Left lung (tissue), 10 donors: ENCODE results near the gene ACOT7. TPM values are rescaled to one million over a fixed set of nuclear protein-coding genes. Genes with fewer than 3 reads are reported as not detected.
"Not testable (repeated sequence)": the region's sequence is repeated elsewhere in the genome, so short reads cannot be mapped to it uniquely, and the experiment has no call there.

Experiments
- ATAC-seq: fragments of 200-7000 bp; cut with Tn5 transposase; one replicate; pipeline ENCODE4 v1.9.1; 2020; ENCODE audit warnings: moderate library complexity
- DNase-seq, 4 donors: peaks; one replicate each; pipeline ENCODE4 v3.0.0-alpha.2; 2013 to 2020
- H3K27ac ChIP-seq, 2 donors: fragments of 200-600 bp; sonication (generic) in 1 of 2; one replicate each; pipeline versions ENCODE4 v1.5.0 to v1.8.0; 2020 to 2021
- H3K27me3 ChIP-seq, 2 donors: fragments of 200-600 bp; sonication (generic) in 1 of 2; one replicate each; pipeline versions ENCODE4 v1.5.0 to v1.8.0; 2020 to 2021
- H3K36me3 ChIP-seq, 2 donors: fragments of 200-600 bp; sonication (generic) in 1 of 2; one replicate each; pipeline versions ENCODE4 v1.5.0 to v1.8.0; 2020 to 2021
- H3K4me1 ChIP-seq, 2 donors: fragments of 200-600 bp; one replicate each; pipeline ENCODE4 v1.8.0; 2021
- H3K4me3 ChIP-seq, 2 donors: fragments of 200-600 bp; sonication (generic) in 1 of 2; one replicate each; pipeline versions ENCODE4 v1.5.0 to v1.8.0; 2020 to 2021; ENCODE audit warnings: mild to moderate bottlenecking in 1 of 2
- H3K9me3 ChIP-seq, 2 donors: fragments of 200-600 bp; sonication (generic) in 1 of 2; one replicate each; pipeline versions ENCODE4 v1.5.0 to v1.8.0; 2020 to 2021
- intact Hi-C, 2 donors: fragments of 100-400 bp; cut with DNase I; formaldehyde crosslinking; loops; one replicate each; pipeline versions ENCODE4 v1.11.2 to v1.14.2; 2022
- microRNA-seq, 2 donors: library from miRNA; unstranded; fragments of <30 nt; microRNA quantifications; one replicate each; pipeline ENCODE4, GENCODE V29; 2019
- polyA plus RNA-seq, 6 donors: library from polyadenylated mRNA; unstranded; fragments of 120-200 nt; gene quantifications; one replicate each; pipeline ENCODE4 v1.2.1, GENCODE V29; 2013; ENCODE audit not compliant: insufficient read length in 6 of 6
- total RNA-seq, 2 donors: library from RNA; stranded (reverse); fragmentation: NEBNext Ultra II Directional; extraction: Animal tissue kit (Norgen Biotek cat#: 25700); gene quantifications; one replicate each; pipeline ENCODE4 v1.2.1, GENCODE V29; 2021
- TF ChIP-seq, protein P1 (sequence below), 2 donors: fragments of 200-600 bp; sonication (generic) in 1 of 2; IDR thresholded peaks; one replicate each; pipeline versions ENCODE4 v1.5.0 to v1.8.0; 2021; ENCODE audit warnings: antibody characterized with exemption in 2 of 2
- donor health status: DM: no; HTN: yes; CAD: no.
- donor health status: DM: no; HTN: no; CAD: no.

ACOT7 gene
- total and polyA plus RNA-seq, 8 donors: 13.1 to 30.1 (median 14.9) TPM

DNA sequence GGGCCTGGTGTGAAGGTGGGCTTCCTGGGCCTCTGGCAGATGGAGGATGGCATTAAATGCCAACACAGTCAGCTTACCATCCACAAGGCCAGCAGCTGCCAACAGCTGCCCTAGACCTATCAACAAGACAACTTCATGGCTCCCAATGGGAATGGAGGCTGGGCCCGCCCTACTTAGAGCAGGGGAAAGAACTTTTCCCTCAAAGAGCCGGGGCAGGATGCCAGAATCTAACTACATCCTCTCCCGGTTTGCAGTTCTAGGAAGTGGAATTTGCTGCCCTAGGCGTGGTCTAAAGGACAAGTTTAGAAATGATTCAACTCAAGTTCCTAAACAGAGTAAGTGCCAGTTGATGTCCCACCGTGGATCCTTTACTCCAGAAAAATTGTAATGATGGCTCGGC is 170.9 kb downstream of the ACOT7 start:
- peak; percentile 35 for ATAC-seq
- Histone ChIP-seq H3K4me3 (no peak overlapping the region), H3K4me1 (no peaks in the 10 kb centered on the region), H3K9me3 (no peaks in the 10 kb centered on the region), H3K36me3 (peaks cover 0 to 72% of the 10 kb centered on the region in 2 donors), H3K27me3 (no peaks in the 10 kb centered on the region), H3K27ac (no peak overlapping the region)
- DNase-seq: no peak
- intact Hi-C loops: no loop called here
- TF ChIP-seq, protein P1, sequence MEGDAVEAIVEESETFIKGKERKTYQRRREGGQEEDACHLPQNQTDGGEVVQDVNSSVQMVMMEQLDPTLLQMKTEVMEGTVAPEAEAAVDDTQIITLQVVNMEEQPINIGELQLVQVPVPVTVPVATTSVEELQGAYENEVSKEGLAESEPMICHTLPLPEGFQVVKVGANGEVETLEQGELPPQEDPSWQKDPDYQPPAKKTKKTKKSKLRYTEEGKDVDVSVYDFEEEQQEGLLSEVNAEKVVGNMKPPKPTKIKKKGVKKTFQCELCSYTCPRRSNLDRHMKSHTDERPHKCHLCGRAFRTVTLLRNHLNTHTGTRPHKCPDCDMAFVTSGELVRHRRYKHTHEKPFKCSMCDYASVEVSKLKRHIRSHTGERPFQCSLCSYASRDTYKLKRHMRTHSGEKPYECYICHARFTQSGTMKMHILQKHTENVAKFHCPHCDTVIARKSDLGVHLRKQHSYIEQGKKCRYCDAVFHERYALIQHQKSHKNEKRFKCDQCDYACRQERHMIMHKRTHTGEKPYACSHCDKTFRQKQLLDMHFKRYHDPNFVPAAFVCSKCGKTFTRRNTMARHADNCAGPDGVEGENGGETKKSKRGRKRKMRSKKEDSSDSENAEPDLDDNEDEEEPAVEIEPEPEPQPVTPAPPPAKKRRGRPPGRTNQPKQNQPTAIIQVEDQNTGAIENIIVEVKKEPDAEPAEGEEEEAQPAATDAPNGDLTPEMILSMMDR (IDR thresholded peaks at IDR 0.05): no peak

GRCh38 chr1:6221210-6221784 is 172.3 kb downstream of the ACOT7 start:
- H3K27ac ChIP-seq: no peak overlapping the region
- no peaks in the 10 kb centered on the region for H3K27me3 ChIP-seq
- TF ChIP-seq, protein P1 (IDR thresholded peaks at IDR 0.05): no peak
- H3K9me3 ChIP-seq: no peaks in the 10 kb centered on the region
- intact Hi-C loops: no loop called here
- H3K36me3 ChIP-seq: peaks cover 0 to 58% of the 10 kb centered on the region in 2 donors
- no peak overlapping the region for H3K4me3 ChIP-seq
- DNase-seq: no peak
- H3K4me1 ChIP-seq: no peaks in the 10 kb centered on the region
- ATAC-seq: no peak

DNA sequence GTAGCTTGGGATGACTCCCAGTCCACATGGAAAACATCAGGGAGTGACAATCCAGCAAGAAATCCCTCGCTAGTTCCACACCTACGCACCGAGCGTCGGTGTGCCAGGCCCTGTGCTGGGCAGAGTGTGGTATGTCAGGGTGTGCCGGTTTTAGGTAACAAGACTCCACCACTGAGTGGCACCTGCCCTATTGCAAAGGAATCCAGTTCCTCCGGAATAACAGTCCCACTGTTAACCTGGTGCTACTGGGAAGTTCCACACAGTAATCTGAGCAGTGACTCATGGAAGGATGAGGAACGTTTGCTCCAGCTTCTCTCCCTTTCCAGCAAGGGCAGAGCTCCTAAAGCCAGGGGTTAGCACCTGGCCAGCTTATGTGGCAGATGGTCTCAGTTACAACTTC is 173.3 kb downstream of the ACOT7 start:
- TF ChIP-seq, protein P1 (IDR thresholded peaks at IDR 0.05): no peak
- Histone ChIP-seq H3K4me3 (no peak overlapping the region), H3K9me3 (no peaks in the 10 kb centered on the region), H3K27ac (no peak overlapping the region), H3K27me3 (no peaks in the 10 kb centered on the region), H3K36me3 (peaks cover 0 to 48% of the 10 kb centered on the region in 2 donors), H3K4me1 (no peaks in the 10 kb centered on the region)
- DNase-seq (no peak), ATAC-seq (peak; percentile 54)
- intact Hi-C loops: no loop called here

GRCh38 chr1:6219641-6220040 is 173.9 kb downstream of the ACOT7 start:
- intact Hi-C loops, ATAC-seq, H3K4me1 ChIP-seq, H3K9me3 ChIP-seq, H3K4me3 ChIP-seq, H3K27me3 ChIP-seq, DNase-seq, H3K27ac ChIP-seq: not testable (repeated sequence)
- H3K36me3 ChIP-seq: peaks cover 0 to 42% of the 10 kb centered on the region in 2 donors

DNA sequence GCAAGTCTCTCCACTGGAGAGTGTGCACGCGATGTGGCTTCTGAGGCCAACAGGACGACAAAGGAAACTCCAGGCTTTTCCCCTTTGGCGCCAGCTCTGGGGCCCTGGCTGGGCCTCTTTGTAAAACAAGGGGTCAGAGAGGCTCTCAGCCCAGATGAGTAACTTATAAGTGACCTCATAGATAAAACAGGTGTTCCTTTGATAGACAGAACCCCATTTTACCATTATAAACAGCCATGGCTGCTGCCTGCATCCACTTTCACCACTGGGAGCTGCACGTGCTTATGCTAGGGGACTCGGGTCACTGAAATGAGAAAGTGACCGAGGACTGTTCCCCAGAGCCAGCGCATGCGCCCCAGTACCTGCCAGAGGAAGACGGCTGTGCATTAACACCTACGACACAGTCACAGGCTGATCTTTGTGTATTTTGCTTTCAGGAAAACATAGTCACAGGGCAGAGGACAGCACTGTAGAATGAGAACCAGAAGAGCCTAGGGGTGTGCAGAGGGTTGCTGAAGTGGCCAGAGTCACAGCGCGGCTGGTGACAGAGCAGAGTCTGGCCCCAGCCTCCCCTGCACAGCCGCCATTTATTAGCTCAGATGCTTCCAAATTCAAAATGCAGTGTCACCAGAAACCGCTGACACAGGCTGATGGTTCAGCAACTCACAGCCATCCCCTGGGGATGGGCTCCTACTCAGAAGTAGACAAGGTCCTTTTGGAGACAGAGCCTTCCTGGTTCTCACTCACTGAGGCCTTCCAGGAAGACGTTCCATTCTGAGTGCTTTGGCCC is 175.0 kb downstream of the ACOT7 start:
- no peak overlapping the region for H3K27ac ChIP-seq
- no peak overlapping the region for H3K4me3 ChIP-seq
- TF ChIP-seq, protein P1 (IDR thresholded peaks at IDR 0.05): no peak
- no peaks in the 10 kb centered on the region for H3K27me3 ChIP-seq
- ATAC-seq (peak; percentile 13), DNase-seq (no peak)
- intact Hi-C loops: no loop called here
- peaks cover 0 to 31% of the 10 kb centered on the region in 2 donors for H3K36me3 ChIP-seq
- H3K4me1 ChIP-seq: no peaks in the 10 kb centered on the region
- H3K9me3 ChIP-seq: no peaks in the 10 kb centered on the region

Small RNAs within 50 kb of the gene (microRNA-seq; reads per million reads assigned to microRNA genes)
- gene MIR4252: 0 reads per million in 2 donors

Other genes with a start within 250 kb of the ACOT7 start
- under 1 TPM; 0.03 to 0.13 TPM for gene CHD5, start 213.4 kb downstream of the ACOT7 start, total RNA-seq
- under 1 TPM; 0.08 to 0.36 (median 0.15) TPM for gene CHD5, start 213.4 kb downstream of the ACOT7 start, polyA plus RNA-seq
- 100 to 1,000 TPM; 265 to 324 TPM for gene RPL22, start 194.2 kb downstream of the ACOT7 start, total RNA-seq
- gene RPL22, start 194.2 kb downstream of the ACOT7 start, polyA plus RNA-seq: 100 to 1,000 TPM; 591 to 719 (median 663) TPM
- 10 to 100 TPM; 11.9 to 12.6 TPM for gene RNF207, start 187.6 kb downstream of the ACOT7 start, total RNA-seq
- 10 to 100 TPM; 10.7 to 16.3 (median 14.2) TPM for gene RNF207, start 187.6 kb downstream of the ACOT7 start, polyA plus RNA-seq
- 10 to 100 TPM; 70.0 to 84.1 TPM for gene ICMT, start 157.8 kb downstream of the ACOT7 start, total RNA-seq
- gene ICMT, start 157.8 kb downstream of the ACOT7 start, polyA plus RNA-seq: 10 to 100 TPM; 32.0 to 49.1 (median 40.1) TPM
- gene HES3, start 149.6 kb downstream of the ACOT7 start, total RNA-seq: not detected
- gene HES3, start 149.6 kb downstream of the ACOT7 start, polyA plus RNA-seq: not detected
- 10 to 100 TPM; 15.3 to 16.4 TPM for gene GPR153, start 132.7 kb downstream of the ACOT7 start, total RNA-seq
- 10 to 100 TPM; 13.8 to 31.6 (median 19.7) TPM for gene GPR153, start 132.7 kb downstream of the ACOT7 start, polyA plus RNA-seq
- 1 to 10 TPM; 1.6 to 6.6 TPM for gene HES2, start 26.2 kb upstream of the ACOT7 start, total RNA-seq
- gene HES2, start 26.2 kb upstream of the ACOT7 start, polyA plus RNA-seq: under 1 TPM; 0.06 to 0.35 (median 0.16) TPM
- 1 to 10 TPM; 1.2 to 3.7 TPM for gene ESPN, start 31.0 kb upstream of the ACOT7 start, total RNA-seq
- 1 to 10 TPM; 1.7 to 3.1 (median 2.2) TPM for gene ESPN, start 31.0 kb upstream of the ACOT7 start, polyA plus RNA-seq
- 1 to 10 TPM; 5.6 to 8.4 TPM for gene TNFRSF25, start 72.4 kb upstream of the ACOT7 start, total RNA-seq
- gene TNFRSF25, start 72.4 kb upstream of the ACOT7 start, polyA plus RNA-seq: 10 to 100 TPM; 20.1 to 34.8 (median 26.4) TPM
- gene PLEKHG5, start 97.9 kb upstream of the ACOT7 start, total RNA-seq: 10 to 100 TPM in 1 of 2 donors, 1 to 10 TPM in 1; 6.3 to 10.7 TPM
- 10 to 100 TPM; 22.8 to 35.7 (median 29.7) TPM for gene PLEKHG5, start 97.9 kb upstream of the ACOT7 start, polyA plus RNA-seq
- 10 to 100 TPM; 24.4 to 30.8 TPM for gene NOL9, start 160.7 kb upstream of the ACOT7 start, total RNA-seq
- 10 to 100 TPM; 19.1 to 25.7 (median 23.7) TPM for gene NOL9, start 160.7 kb upstream of the ACOT7 start, polyA plus RNA-seq
- not detected for gene TAS1R1, start 161.5 kb upstream of the ACOT7 start, total RNA-seq
- under 1 TPM; 0.07 to 0.21 (median 0.18) TPM for gene TAS1R1, start 161.5 kb upstream of the ACOT7 start, polyA plus RNA-seq
- 10 to 100 TPM; 24.7 to 34.5 TPM for gene ZBTB48, start 186.2 kb upstream of the ACOT7 start, total RNA-seq
- 10 to 100 TPM; 26.2 to 41.6 (median 33.7) TPM for gene ZBTB48, start 186.2 kb upstream of the ACOT7 start, polyA plus RNA-seq
- 10 to 100 TPM; 20.6 to 29.2 TPM for gene KLHL21, start 209.1 kb upstream of the ACOT7 start, total RNA-seq
- 10 to 100 TPM; 11.0 to 15.9 (median 13.6) TPM for gene KLHL21, start 209.1 kb upstream of the ACOT7 start, polyA plus RNA-seq
- 10 to 100 TPM; 11.1 to 12.2 TPM for gene PHF13, start 220.0 kb upstream of the ACOT7 start, total RNA-seq
- gene PHF13, start 220.0 kb upstream of the ACOT7 start, polyA plus RNA-seq: 10 to 100 TPM; 17.6 to 24.8 (median 19.9) TPM
- gene THAP3, start 231.1 kb upstream of the ACOT7 start, total RNA-seq: 10 to 100 TPM; 14.5 to 16.5 TPM
- 10 to 100 TPM; 15.5 to 20.5 (median 17.9) TPM for gene THAP3, start 231.1 kb upstream of the ACOT7 start, polyA plus RNA-seq